IPS-18c (cell line): ENCODE results near the gene RNF181.
"Not testable (repeated sequence)": the region's sequence is repeated elsewhere in the genome, so short reads cannot be mapped to it uniquely, and the experiment has no call there.

ENCODE experiments used
- H3K4me3 ChIP-seq: 2 replicates; pipeline ENCODE4 v1.7.0; 2013; ENCODE audit warnings: low read depth, mild to moderate bottlenecking, low read length, moderate library complexity; ENCODE audit not compliant: insufficient read depth
- H3K9me3 ChIP-seq: one replicate; pipeline ENCODE4 v1.6.1; 2013; ENCODE audit warnings: mild to moderate bottlenecking, low read length, moderate library complexity; ENCODE audit not compliant: control insufficient read depth, insufficient read depth

RNF181 gene

DNA sequence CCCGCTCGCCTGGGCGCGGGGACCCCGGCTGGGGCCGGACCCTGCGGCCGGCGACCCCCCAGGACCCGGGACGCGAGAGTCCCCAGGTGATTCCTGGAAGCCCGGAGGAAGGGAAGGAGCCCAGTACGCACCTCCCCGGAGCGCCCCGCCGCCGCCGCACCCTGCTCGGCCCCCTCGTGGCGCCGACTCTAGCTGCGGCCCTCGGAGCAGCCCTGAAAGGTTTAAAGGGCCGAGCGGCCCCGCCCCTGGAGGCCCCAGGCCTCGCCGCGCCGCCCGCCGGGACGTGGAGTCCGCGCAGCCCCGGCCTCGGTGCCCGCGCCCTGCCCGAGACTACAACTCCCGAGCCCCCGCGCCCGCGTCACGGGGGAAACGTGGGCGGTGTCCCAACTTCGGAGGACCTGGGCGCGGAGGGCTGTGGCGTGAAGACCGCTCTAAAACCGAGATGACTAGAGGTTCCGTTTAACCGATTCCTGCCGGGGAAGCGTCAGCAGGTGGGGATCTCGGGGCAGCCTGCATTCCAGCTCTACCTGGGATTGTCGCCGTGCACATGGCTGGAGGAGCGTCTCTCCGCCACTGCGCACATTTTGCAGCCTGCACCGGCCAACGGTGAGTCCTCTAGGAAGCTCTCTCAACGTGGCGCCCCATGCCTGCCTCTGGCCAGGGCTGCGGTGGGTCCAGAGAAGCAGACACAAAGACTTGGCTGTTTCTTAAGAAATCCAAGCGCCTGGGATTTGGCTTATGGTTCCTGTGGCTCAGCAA lies 7.1 kb downstream of the RNF181 start, which contains the start of gene TMEM150A:
TSS of gene TMEM150A (minus strand) at position 223 of the 759 bp plus-strand sequence. CDS start 750 bp downstream, outside the sequence.
- Histone ChIP-seq H3K9me3 (no peaks in the 10 kb centered on the region), H3K4me3 (peak within 1 kb of the TSS; percentile 73)

DNA sequence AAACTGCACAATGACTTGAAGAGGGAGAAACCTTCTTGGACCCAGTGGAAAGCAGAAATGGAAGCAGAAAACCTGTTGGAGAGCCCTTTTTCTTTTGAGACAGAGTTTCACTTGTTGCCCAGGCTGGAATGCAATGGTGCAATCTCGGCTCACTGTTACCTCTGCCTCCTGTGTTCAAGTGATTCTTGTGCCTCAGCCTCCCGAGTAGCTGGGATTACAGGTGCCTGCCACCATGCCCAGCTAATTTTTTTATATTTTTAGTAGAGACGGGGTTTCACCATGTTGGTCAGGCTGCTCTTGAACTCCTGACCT lies 8.5 kb downstream of the RNF181 start:
- not testable (repeated sequence) for H3K4me3 ChIP-seq, H3K9me3 ChIP-seq

DNA sequence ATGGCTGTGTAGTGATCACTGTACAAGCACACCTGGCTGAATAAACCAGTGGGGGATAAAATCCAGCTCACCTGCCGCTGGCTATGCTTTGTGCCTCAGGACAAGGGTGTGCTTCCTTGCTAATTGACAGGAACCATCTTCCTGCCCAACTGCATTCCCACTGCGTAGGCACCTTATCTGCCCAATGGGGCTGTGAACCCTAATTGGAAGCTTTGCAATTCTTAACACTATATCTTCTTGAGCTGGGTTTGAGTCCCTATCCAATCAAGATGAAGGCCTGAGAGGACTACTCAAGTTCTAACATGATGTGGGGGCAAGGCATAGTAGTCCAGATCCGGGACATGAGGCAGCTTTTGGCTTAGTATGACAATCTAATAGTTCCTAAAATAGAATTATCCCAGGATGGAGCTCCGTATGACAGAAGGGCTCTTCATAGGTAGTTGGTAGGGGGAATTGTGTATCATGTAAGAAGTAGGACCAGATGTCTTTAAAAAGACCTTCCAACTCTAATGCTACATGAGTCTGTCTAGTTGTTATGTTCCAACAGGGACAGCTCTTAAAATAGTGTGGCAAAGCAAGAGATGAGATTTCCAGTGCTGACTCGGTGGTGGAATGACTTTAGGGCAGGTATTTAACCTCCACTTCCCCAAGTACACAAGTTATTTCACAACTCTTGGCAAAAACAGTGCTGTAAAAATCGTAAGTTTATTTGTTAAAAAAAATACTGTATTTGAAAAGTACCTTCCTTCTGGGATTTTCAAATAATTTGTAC lies 9.2 kb downstream of the RNF181 start:
- H3K9me3 ChIP-seq: no peaks in the 10 kb centered on the region
- H3K4me3 ChIP-seq: no peak overlapping the region

DNA sequence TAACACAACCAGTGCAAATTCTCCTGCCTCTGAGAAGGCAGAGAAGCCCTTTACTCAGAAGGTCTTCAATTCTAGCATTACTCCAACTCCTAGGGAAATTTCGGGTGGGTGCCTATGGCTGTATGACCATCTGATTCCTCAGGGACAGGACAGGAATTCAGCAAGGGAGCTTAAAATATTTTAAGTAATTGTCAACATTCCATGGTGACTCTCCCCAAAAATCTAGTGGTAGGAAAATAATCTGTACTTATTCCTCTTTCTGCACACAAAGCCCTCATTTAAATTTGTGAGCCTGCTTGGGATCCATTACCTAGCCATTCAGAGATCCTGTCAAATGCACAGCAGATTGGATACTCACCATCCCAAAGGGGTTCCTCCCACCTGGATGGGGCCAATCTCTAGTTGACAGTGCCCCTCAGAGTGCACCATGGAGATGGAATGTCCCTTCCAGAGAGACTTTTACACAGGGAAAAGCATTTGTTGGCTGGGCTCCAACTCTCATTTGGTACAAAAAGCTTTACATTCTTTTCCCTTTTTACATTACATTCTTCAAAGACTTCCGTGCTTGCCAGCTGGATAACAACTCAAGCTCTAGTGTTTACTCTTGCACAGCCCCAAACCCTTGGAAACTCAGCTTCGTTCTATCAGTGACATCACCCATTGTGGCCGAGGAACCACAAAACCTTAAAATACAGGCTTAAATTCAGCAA lies 10.0 kb downstream of the RNF181 start:
- Histone ChIP-seq H3K9me3 (no peaks in the 10 kb centered on the region), H3K4me3 (no peak overlapping the region)

DNA sequence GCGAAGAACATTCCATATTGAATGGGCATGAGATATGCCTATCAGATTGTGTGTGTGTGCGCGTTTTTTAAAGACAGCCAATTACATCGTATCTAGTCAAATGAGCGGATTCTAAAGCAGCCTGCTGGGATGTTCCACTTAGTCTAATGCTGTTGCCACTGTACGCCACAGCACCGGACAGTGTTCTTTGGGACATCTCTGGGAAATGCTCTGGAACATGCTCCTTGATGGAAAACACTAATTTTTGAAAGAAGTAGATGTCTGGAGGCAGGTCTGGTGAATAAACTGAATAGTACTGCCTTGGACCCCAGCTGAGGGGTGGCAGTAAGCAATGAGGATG lies 10.5 kb downstream of the RNF181 start:
- Histone ChIP-seq H3K4me3 (no peak overlapping the region), H3K9me3 (no peaks in the 10 kb centered on the region)

DNA sequence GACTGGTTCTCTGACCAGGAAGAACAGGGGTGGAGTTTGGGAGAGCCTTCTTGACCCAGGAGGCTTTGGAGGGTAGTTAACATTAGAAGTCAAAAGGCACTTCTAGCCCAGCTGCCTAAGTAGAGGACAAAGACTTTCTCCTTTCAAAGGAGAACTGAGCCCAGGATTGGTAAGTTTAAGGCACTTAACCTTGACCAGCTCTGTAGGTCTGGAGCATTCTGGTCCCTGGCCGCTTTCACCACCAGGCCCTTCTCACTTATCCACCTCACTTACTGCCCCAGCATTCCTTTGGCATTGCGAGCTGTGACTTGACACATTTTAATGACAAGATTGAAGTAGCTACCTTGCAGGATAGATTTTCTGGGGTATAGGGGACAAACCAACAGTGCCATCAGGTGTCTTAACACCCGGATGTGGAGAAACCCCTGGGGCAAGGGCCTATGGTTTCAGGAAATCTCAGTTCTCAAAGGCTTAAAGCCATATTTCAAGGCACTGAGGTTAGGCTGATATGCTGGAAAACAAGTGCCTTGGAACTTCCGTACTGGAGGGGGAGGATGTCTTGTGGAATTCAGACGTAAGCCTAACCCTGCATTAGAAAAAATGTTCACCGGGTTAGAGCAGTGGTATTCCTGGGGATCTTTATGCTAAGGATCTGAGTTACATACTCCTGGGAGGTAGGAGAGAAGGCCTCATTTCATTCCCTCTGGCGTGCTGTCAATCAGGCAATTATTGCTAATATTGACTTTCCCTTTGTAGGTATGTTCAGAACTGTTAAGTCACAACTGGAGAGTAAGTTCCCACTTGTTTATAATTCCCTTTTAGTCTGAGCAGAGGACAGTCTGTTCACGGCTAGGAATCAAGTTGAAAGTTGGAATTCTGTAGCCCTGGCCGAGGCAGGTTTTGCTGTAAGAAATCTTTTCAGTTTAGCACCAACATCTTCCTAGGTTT lies 12.0 kb downstream of the RNF181 start:
- no peak overlapping the region for H3K4me3 ChIP-seq
- peaks cover 3% of the 10 kb centered on the region for H3K9me3 ChIP-seq

DNA sequence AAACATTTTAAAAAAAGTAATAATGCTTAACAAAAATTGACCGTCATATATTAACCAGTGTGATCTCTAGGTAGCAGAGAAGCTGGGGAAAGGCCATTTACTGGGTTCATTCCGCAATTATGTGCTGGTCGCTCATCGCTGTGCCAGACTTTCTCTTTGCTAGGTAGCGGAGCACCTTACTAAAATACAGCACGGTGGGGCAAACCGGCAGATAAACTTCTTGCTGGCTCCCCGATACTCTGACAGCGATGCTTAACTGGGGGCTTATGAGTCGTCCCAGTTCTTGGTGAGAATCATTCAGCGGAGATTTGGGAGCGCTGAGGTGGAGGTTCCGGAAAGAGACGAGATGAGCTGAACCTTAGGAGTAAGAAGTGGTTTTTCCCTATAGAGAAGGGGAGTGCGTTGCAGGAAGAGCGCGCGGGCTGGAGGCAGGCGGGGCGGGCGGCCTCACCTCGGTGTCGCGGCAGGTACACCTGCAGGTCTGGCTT lies 15.7 kb downstream of the RNF181 start:
- H3K4me3 ChIP-seq: peak overlapping the region; percentile 90
- H3K9me3 ChIP-seq: peaks cover 3% of the 10 kb centered on the region

DNA sequence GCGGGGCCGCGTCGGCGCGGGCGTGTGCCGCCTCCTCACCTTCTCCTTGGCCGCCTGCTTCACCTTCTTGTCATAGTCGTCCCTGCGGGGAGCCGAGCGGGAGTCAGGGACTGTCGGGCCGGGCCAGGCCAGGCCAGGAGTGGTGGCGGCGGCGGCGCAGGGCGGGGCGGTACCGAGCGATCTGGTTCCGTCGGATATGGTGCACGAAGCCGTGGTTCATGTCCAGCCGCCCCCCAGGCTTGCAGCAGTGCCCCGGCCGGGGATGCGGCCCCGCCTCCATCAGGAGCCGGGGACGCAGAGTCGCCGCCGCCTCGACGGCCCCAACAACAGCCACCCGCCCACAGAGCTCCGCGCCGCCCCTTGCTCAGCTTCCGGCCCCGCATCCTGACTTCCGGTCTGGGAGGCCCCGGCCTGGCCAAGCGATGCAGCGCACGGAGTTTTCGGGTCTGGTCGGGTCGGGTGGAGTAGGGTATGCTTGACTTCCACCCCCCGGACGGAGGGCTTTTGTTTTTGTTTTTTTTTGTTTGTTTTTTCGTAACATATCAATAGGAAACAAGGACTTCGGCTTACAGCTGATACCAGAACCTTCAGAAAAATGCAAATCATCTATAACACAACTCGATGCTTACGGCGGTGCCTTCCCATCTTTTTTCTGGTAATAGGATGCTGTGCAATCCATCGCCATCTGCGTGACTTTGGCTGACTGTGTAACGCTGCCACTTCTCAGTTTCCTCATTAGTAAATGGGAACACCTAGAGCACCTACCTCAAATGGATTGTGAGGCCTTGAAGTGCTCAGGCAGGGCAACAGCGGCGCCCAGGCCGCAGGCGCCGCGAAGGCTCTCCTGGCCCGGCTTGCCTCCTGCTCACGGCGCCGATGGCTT lies 16.4 kb downstream of the RNF181 start, which contains the start of gene C2orf68:
TSS of gene C2orf68 (minus strand) at position 362 of the 883 bp plus-strand sequence. CDS start at position 280, 82 bp downstream.
- H3K9me3 ChIP-seq: peaks cover 3% of the 10 kb centered on the region
- peak within 1 kb of the TSS; percentile 90 for H3K4me3 ChIP-seq

DNA sequence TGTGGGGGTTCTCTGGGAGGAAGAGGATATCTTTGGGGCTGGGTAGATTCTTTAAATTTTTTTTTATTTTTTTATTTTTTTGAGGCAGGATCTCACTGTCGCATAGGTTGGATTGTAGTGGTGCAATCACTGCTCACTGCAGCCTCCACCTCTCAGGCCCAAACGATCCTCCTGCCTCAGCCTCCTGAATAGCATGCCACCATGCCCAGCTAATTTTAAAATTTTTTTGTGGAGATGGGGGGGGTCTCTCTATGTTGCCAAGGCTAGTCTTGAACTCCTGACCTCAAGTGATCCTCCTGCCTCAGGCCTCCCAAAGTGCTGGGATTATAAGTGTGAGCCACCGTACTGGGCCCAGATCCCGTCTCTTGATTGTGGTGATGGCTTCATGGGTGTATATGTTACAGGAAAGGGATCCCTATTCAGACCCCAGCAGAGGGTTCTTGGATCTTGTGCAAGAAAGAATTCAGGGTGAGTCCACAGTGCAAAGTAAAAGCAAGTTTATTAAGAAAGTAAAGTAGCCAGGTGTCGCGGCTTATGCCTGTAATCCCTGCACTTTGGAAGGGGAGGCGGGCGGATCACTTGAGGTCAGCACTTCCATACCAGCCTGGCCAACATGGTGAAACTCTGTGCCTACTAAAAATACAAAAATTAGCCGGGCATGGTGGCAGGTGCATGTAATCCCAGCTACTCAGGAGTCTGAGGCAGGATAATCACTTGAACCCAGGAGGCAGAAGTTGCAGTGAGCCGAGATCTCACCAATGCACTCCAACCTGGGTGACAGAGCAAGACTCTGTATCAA lies 18.4 kb downstream of the RNF181 start:
- Histone ChIP-seq H3K4me3 (no peak overlapping the region), H3K9me3 (peaks cover 3% of the 10 kb centered on the region)

DNA sequence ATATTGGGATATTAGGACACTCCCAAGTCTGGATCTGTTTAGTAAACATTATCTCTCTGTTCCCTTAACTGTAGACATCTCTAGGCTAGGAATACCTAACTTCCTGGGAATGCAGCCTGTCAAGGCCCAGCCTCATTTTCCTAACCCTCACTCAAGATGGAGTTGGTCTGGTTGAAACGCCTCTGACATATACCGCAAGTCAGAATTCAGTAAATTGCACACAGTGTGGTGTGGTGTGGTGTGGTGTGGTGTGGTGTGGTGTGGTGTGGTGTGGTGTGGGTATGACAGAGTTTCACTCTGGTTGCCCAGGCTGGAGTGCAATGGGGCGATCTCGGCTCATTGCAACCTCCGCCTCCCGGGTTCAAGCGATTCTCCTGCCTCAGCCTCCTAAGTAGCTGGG lies 19.2 kb downstream of the RNF181 start:
- H3K9me3 ChIP-seq: not testable (repeated sequence)

DNA sequence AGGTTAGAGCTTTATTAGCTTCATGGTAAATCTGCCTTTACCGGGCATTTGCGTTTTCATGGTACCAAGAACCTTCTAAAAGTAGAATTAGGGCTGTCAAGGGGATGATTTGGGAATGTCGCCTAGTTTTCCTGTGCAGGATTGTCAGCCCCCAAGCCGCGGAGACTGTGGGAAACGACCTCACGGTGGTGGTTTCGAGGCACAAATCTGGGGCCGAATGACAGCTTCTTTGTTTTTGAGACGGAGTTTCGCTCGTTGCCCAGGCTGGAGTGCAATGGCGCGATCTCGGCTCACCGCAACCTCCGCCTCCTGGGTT lies 19.8 kb downstream of the RNF181 start:
- peaks cover 3% of the 10 kb centered on the region for H3K9me3 ChIP-seq
- H3K4me3 ChIP-seq: no peak overlapping the region

More for the DNA sequence above, 19.2 kb downstream of the RNF181 start:
- not testable (repeated sequence) for H3K4me3 ChIP-seq

DNA sequence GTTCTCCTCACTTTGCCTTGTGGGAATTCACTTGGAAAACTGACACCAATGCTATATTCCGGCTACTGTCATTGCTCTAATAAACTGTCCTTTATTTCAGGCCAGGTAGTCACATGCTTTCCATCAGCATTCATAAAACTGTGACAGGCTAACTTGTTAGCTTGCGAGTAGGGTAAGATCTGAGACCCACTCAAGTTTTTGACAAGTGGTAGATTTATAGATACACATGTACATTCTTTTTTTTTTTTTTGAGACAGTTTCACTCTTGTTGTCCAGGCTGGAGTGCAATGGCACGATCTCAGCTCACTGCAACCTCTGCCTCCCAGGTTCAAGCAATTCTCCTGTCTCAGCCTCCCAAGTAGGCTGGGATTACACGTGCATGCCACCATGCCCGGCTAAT lies 22.2 kb downstream of the RNF181 start:
- not testable (repeated sequence) for H3K9me3 ChIP-seq, H3K4me3 ChIP-seq

DNA sequence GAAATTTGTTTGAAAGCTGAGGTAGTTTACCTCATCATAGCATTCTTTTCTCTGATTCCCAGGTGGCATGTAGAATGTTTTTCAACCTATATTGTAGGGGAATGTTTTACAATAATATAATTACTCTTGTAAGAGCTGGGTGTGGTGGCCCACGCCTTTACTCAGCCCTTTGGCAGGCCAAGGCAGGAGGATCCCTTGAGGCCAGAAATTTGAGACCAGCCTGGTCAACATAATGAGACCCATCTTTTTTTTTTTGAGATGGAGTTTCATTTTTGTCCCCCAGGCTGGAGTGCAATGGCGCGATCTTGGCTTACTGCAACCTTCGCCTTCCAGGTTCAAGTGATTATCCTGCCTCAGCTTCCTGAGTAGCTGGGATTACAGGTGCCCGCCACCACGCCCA lies 24.1 kb downstream of the RNF181 start:
- Histone ChIP-seq H3K9me3 (no peaks in the 10 kb centered on the region), H3K4me3 (no peak overlapping the region)

DNA sequence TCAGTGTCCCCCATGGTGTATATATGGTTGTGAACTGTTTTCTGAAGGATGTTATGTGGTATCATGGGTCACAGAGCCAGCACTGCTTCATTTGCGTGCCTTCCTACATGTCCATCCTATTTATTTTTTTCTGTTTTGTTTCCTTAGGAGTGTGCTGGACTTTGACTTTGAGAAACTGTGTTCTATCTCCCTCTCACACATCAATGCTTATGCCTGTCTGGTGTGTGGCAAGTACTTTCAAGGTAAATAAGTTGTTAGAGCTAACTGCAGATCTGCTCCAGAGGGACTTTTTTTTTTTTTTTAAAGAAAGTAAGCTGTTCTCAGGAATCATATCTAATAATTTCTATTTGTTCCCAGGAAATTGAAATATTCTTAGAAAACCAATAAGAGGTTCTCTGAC lies 25.8 kb downstream of the RNF181 start:
- H3K9me3 ChIP-seq: no peaks in the 10 kb centered on the region
- H3K4me3 ChIP-seq: no peak overlapping the region

DNA sequence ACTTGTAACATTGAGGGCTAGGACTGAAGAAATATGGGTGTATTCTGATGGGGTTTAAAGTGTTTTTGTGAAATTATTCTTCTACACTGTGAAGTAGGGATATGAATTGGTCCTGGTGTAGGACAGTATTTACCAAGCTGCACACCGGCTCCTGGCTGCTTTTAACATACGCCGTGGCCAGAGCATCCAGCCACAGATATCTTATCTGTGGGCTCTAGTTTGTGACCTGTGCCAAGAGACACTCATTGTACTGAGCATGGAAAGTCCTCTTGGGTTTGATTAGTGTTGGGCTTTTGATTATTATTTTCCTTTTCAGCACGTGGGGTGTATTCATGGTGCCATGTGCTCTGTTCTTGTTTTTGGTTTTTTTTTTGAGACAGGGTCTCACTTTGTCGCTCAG lies 28.4 kb downstream of the RNF181 start:
- H3K9me3 ChIP-seq: no peaks in the 10 kb centered on the region
- no peak overlapping the region for H3K4me3 ChIP-seq
